H1 (cell line): ENCODE data around the gene SERPING1. TPM values are rescaled to one million over a fixed set of nuclear protein-coding genes. Genes with fewer than 3 reads are reported as not detected.

ENCODE experiments used
- CTCF ChIA-PET: fragments of 300-600 bp; sonication (Branson Sonifier 250); formaldehyde crosslinking; loops from one replicate; lab custom pipeline; 2021; ENCODE audit not compliant: partially characterized antibody; lab: Charles Lee
- POLR2A ChIA-PET: fragments of 300-600 bp; sonication (Branson Sonifier 250); formaldehyde crosslinking; loops from one replicate; lab custom pipeline; 2021; ENCODE audit warnings: inconsistent platforms; ENCODE audit not compliant: partially characterized antibody; lab: Charles Lee
- DNase-seq, 2 experiments: peaks; one replicate each; pipeline versions ENCODE4 v3.0.0 to v3.0.0-alpha.2; 2010 to 2022; ENCODE audit warnings: low spot score in 2 of 2, low read depth in 1 of 2, mixed read lengths in 1 of 2
- FAIRE-seq: peaks from 2 replicates; lab custom pipeline; 2011; peaks lifted over from hg19 to GRCh38; lab: Jason Lieb, UNC
- H2AFZ ChIP-seq: 2 replicates; pipeline ENCODE4 v1.8.1; 2012; ENCODE audit warnings: low read length, inconsistent platforms
- H2AK5ac ChIP-seq: 2 replicates; pipeline ENCODE4 v1.6.1; 2013; ENCODE audit warnings: low read depth, low read length
- H2BK120ac ChIP-seq: replicated peaks from 2 replicates; pipeline ENCODE3; 2013; ENCODE audit warnings: low read depth, low read length, inconsistent platforms
- H2BK12ac ChIP-seq: 2 replicates; pipeline ENCODE4 v1.6.1; 2013; ENCODE audit warnings: low read depth, low read length
- H2BK15ac ChIP-seq: 2 replicates; pipeline ENCODE4 v1.6.1; 2013; ENCODE audit warnings: low read length
- H2BK20ac ChIP-seq: 2 replicates; pipeline ENCODE4 v1.6.1; 2013; ENCODE audit warnings: low read length
- H2BK5ac ChIP-seq: 2 replicates; pipeline ENCODE4 v1.6.1; 2013; ENCODE audit warnings: low read depth, low read length
- H3K14ac ChIP-seq: 2 replicates; pipeline ENCODE4 v1.6.1; 2013; ENCODE audit warnings: inconsistent platforms; ENCODE audit not compliant: insufficient read length
- H3K18ac ChIP-seq: 2 replicates; pipeline ENCODE4 v1.6.1; 2013; ENCODE audit warnings: low read length; ENCODE audit errors: extremely low read depth
- H3K23ac ChIP-seq: 2 replicates; pipeline ENCODE4 v1.6.1; 2013; ENCODE audit warnings: inconsistent platforms; ENCODE audit not compliant: insufficient read length
- H3K23me2 ChIP-seq: 2 replicates; pipeline ENCODE4 v1.6.1; 2013; ENCODE audit warnings: low read depth, low read length
- H3K27ac ChIP-seq: 2 replicates; pipeline ENCODE4 v1.6.1; 2011; ENCODE audit warnings: low read depth, low read length, inconsistent platforms
- H3K27me3 ChIP-seq, 4 experiments: replicated peaks in 1 of 4; 1 replicate in 1 of 4; 2 replicates in 3 of 4; pipeline versions ENCODE4 v1.6.1 to v1.8.1; 2011 to 2013; ENCODE audit warnings: low read length in 3 of 4, mild to moderate bottlenecking in 3 of 4, inconsistent platforms in 2 of 4, mixed read lengths in 2 of 4, moderate library complexity in 1 of 4; ENCODE audit not compliant: control insufficient read depth in 3 of 4, insufficient read depth in 3 of 4; ENCODE audit errors: extremely low read depth in 1 of 4
- H3K36me3 ChIP-seq, 4 experiments: 2 replicates each; pipeline versions ENCODE4 v1.6.1 to v1.8.1; 2011 to 2013; ENCODE audit warnings: mild to moderate bottlenecking in 4 of 4, low read length in 3 of 4, moderate library complexity in 2 of 4, control low read depth in 1 of 4, inconsistent platforms in 1 of 4; ENCODE audit not compliant: insufficient read depth in 4 of 4, control insufficient read depth in 2 of 4
- H3K4ac ChIP-seq: replicated peaks from 2 replicates; pipeline ENCODE3; 2013; ENCODE audit warnings: low read length, low read depth, mixed read lengths, inconsistent platforms; ENCODE audit not compliant: insufficient read length
- H3K4me1 ChIP-seq, 4 experiments: replicated peaks in 1 of 4; 1 replicate in 1 of 4; 2 replicates in 3 of 4; pipeline versions ENCODE4 v1.6.1 to v1.8.1; 2011 to 2013; ENCODE audit warnings: low read length in 3 of 4, inconsistent platforms in 2 of 4, mixed read lengths in 1 of 4; ENCODE audit not compliant: insufficient read depth in 4 of 4, control insufficient read depth in 3 of 4
- H3K4me2 ChIP-seq, 2 experiments: 2 replicates each; pipeline versions ENCODE4 v1.6.1 to v1.8.1; 2011 to 2013; ENCODE audit warnings: low read depth in 2 of 2, low read length in 2 of 2, control low read depth in 1 of 2, inconsistent platforms in 1 of 2, mild to moderate bottlenecking in 1 of 2; ENCODE audit not compliant: insufficient read depth in 1 of 2
- H3K4me3 ChIP-seq, 4 experiments: fragments of 200-600, 300-600 bp in 1 of 4; sonication (generic), shearing (Covaris generic), sonication (Bioruptor Twin) in 1 of 4; 2 replicates each; pipeline versions ENCODE4 v1.5.1 to v1.8.1; 2011 to 2016; ENCODE audit warnings: low read length in 4 of 4, low read depth in 3 of 4, control low read depth in 2 of 4, inconsistent platforms in 2 of 4, mild to moderate bottlenecking in 2 of 4, mixed read lengths in 1 of 4, moderate library complexity in 1 of 4; ENCODE audit not compliant: insufficient read depth in 2 of 4; ENCODE audit errors: extremely low read depth in 1 of 4
- H3K56ac ChIP-seq: replicated peaks from 2 replicates; pipeline ENCODE3; 2013; ENCODE audit warnings: low read depth, mild to moderate bottlenecking, mixed read lengths, low read length, inconsistent platforms; ENCODE audit not compliant: insufficient read length
- H3K79me1 ChIP-seq: 2 replicates; pipeline ENCODE4 v1.6.1; 2013; ENCODE audit warnings: low read depth, low read length, control low read depth
- H3K79me2 ChIP-seq, 2 experiments: 2 replicates each; pipeline versions ENCODE4 v1.6.1 to v1.8.1; 2012 to 2013; ENCODE audit warnings: low read length in 2 of 2, mild to moderate bottlenecking in 2 of 2, inconsistent platforms in 1 of 2; ENCODE audit not compliant: insufficient read depth in 2 of 2, control insufficient read depth in 1 of 2
- H3K9ac ChIP-seq, 4 experiments: replicated peaks in 1 of 4; 1 replicate in 1 of 4; 2 replicates in 3 of 4; pipeline versions ENCODE4 v1.6.1 to v1.8.1; 2011 to 2013; ENCODE audit warnings: low read depth in 3 of 4, low read length in 3 of 4, control low read depth in 2 of 4, mild to moderate bottlenecking in 2 of 4, moderate library complexity in 2 of 4, inconsistent platforms in 1 of 4; ENCODE audit errors: extremely low read depth in 1 of 4
- H3K9me3 ChIP-seq, 2 experiments: 2 replicates each; pipeline versions ENCODE4 v1.6.1 to v1.8.1; 2012 to 2013; ENCODE audit warnings: mild to moderate bottlenecking in 2 of 2, moderate library complexity in 2 of 2, control low read depth in 1 of 2, inconsistent platforms in 1 of 2, low read depth in 1 of 2, low read length in 1 of 2, mixed read lengths in 1 of 2; ENCODE audit not compliant: insufficient read depth in 2 of 2
- H4K20me1 ChIP-seq, 2 experiments: replicated peaks in 1 of 2; 2 replicates each; pipeline versions ENCODE3 to v1.8.1; 2011 to 2013; ENCODE audit warnings: inconsistent platforms in 2 of 2, low read length in 2 of 2, mild to moderate bottlenecking in 1 of 2; ENCODE audit not compliant: insufficient read depth in 2 of 2, control insufficient read depth in 1 of 2
- H4K5ac ChIP-seq: 2 replicates; pipeline ENCODE4 v1.6.1; 2013; ENCODE audit warnings: low read length, low read depth, mixed read lengths, inconsistent platforms; ENCODE audit not compliant: insufficient read length
- H4K8ac ChIP-seq: 2 replicates; pipeline ENCODE4 v1.8.0; 2013; ENCODE audit warnings: mild to moderate bottlenecking, moderate library complexity, low read length, inconsistent platforms; ENCODE audit not compliant: insufficient read depth; ENCODE audit errors: extremely low read depth
- H4K91ac ChIP-seq: replicated peaks from 2 replicates; pipeline ENCODE3; 2013; ENCODE audit warnings: low read length, mixed read lengths, inconsistent platforms; ENCODE audit not compliant: insufficient read length
- ASH2L ChIP-seq: fragments of 200-600, 300-600 bp; sonication (generic); IDR thresholded peaks from one replicate; pipeline ENCODE4 v1.7.1; 2017; ENCODE audit warnings: low read length
- CEBPB ChIP-seq: IDR thresholded peaks from 2 replicates; pipeline ENCODE4 v1.6.1; 2012; ENCODE audit warnings: low read depth, low read length
- CTCF ChIP-seq, 3 experiments: IDR thresholded peaks; 1 replicate in 2 of 3; 2 replicates in 1 of 3; pipeline versions ENCODE4 v1.5.1 to v1.6.1; 2011; ENCODE audit warnings: low read length in 3 of 3, mild to moderate bottlenecking in 3 of 3, inconsistent platforms in 2 of 3, low read depth in 1 of 3, moderate library complexity in 1 of 3; ENCODE audit not compliant: insufficient read depth in 1 of 3; ENCODE audit errors: control extremely low read depth in 1 of 3
- EGR1 ChIP-seq: IDR thresholded peaks from 2 replicates; pipeline ENCODE4 v1.6.1; 2011; ENCODE audit warnings: low read depth, low read length, borderline replicate concordance
- EZH2 ChIP-seq: fragments of 200-600 bp; sonication (generic); IDR thresholded peaks from 2 replicates; pipeline ENCODE4 v1.7.1; 2012; ENCODE audit warnings: low read depth, mild to moderate bottlenecking, moderate library complexity, low read length, inconsistent platforms; ENCODE audit not compliant: severe bottlenecking
- GABPA ChIP-seq: IDR thresholded peaks from 2 replicates; pipeline ENCODE4 v1.6.1; 2011; ENCODE audit warnings: mild to moderate bottlenecking, low read length, moderate library complexity, borderline replicate concordance; ENCODE audit not compliant: insufficient read depth
- MAFK ChIP-seq: IDR thresholded peaks from 2 replicates; pipeline ENCODE4 v1.6.1; 2012; ENCODE audit warnings: low read depth, mild to moderate bottlenecking, improper control_type of control experiment, low read length
- RAD21 ChIP-seq, 2 experiments: IDR thresholded peaks in 1 of 2; conservative IDR thresholded peaks in 1 of 2; 2 replicates each; pipeline ENCODE4 v1.6.1; 2011; ENCODE audit warnings: low read depth in 2 of 2, low read length in 2 of 2, improper control_type of control experiment in 1 of 2, inconsistent platforms in 1 of 2, mild to moderate bottlenecking in 1 of 2, moderate library complexity in 1 of 2
- RXRA ChIP-seq: IDR thresholded peaks from 2 replicates; pipeline ENCODE4 v1.6.1; 2011; ENCODE audit warnings: low read depth, mild to moderate bottlenecking, low read length, moderate library complexity; ENCODE audit not compliant: insufficient read depth
- SP2 ChIP-seq: IDR thresholded peaks from 2 replicates; pipeline ENCODE4 v1.6.1; 2012; ENCODE audit warnings: mild to moderate bottlenecking, low read length, inconsistent platforms
- WGBS, 2 experiments: shearing (Covaris generic) in 1 of 2; methylation state at CpG; one replicate each; pipeline versions ENCODE4 v1.1.6 to v1.1.7; 2013 to 2015; ENCODE audit warnings: low lambda C conversion rate in 2 of 2, mixed read lengths in 2 of 2, inconsistent platforms in 1 of 2, low coverage in 1 of 2, missing lambda C conversion rate in 1 of 2; ENCODE audit not compliant: insufficient replicate concordance in 2 of 2, insufficient coverage in 1 of 2, insufficient read length in 1 of 2; ENCODE audit errors: extremely low coverage in 1 of 2, missing lambda C conversion rate in 1 of 2; 5-methylcytosine and 5-hydroxymethylcytosine counted together
- polyA plus RNA-seq, 7 experiments: library from polyadenylated mRNA; depleted of rRNA in 3 of 7; stranded (reverse) in 5 of 7; unstranded in 2 of 7; fragments of >200 nt in 5 of 7; fragments of 200-250 nt in 2 of 7; gene quantifications; 1 replicate in 5 of 7; 2 replicates in 1 of 7; 4 replicates in 1 of 7; pipeline versions ENCODE4 v1.2.1 to v1.2.3, GENCODE V29; 2011 to 2013; ENCODE audit warnings: missing spikeins in 2 of 7, mixed read lengths in 2 of 7
- total RNA-seq: library from RNA; stranded (reverse); fragmentation: NEBNext Ultra II Directional; extraction: Animal tissue kit (Norgen Biotek cat#: 25700); gene quantifications from 2 replicates; pipeline ENCODE4 v1.2.1, GENCODE V29; 2021

The SERPING1 gene
- total and polyA plus RNA-seq, 2 of the 8 experiments (the other 6 are each of a cell fraction or from before 2014, with no cell fraction given), result 50.9 to 54.8 TPM

- CTCF ChIA-PET, result interaction anchor here (0.9 to 1.4 kb wide), 3 partner anchors 34 to 56 kb away, joined by 3 to 6 read pairs (median 3); no protein-coding TSS in a partner anchor
- POLR2A ChIA-PET, result interaction anchor here (1.4 to 51.1 kb wide), 2 partner anchors 11 to 56 kb away, joined by 3 to 1546 read pairs; partner anchors contain the start of genes CLP1 and YPEL4
- TF ChIP-seq MAFK, result no peak
- TF ChIP-seq EGR1, result no peak
- TF ChIP-seq SP2, result no peak
- TF ChIP-seq EZH2, result no peak
- no peak for TF ChIP-seq ASH2L
- no peak for TF ChIP-seq GABPA
- no peak for TF ChIP-seq RXRA
- no peak for TF ChIP-seq CEBPB
- TF ChIP-seq CTCF (IDR thresholded peaks at IDR 0.05; ENCODE audit: control extremely low read depth in 1 of 3, insufficient read depth in 1 of 3, low read depth in 1 of 3, low read length in 3 of 3), result no peak
- no peak for TF ChIP-seq RAD21 (IDR thresholded peaks at IDR 0.05 in 1 of 2, conservative IDR thresholded peaks at IDR 0.05 in 1 of 2; ENCODE audit: low read depth in 2 of 2, low read length in 2 of 2)
These were observed 9.3 kb upstream of the SERPING1 start for GRCh38 chr11:57588046-57588710.

More at GRCh38 chr11:57588046-57588710, 9.3 kb upstream of the SERPING1 start:
- H3K27me3 ChIP-seq, result no peaks in the 10 kb centered on the region
- H3K79me2 ChIP-seq, result no peaks in the 10 kb centered on the region
- no peak overlapping the region for H3K56ac ChIP-seq
- H3K79me1 ChIP-seq, result no peaks in the 10 kb centered on the region
- no peaks in the 10 kb centered on the region for H3K36me3 ChIP-seq
- no peak overlapping the region for H3K23ac ChIP-seq
- H3K27ac ChIP-seq, result no peak overlapping the region
- H3K4me2 ChIP-seq, result no peak overlapping the region
- no peak overlapping the region for H2AK5ac ChIP-seq
- DNase-seq, result no peak
- no peaks in the 10 kb centered on the region for H3K4me1 ChIP-seq
- H2AFZ ChIP-seq, result no peak overlapping the region
- H3K4me3 ChIP-seq, result no peak overlapping the region
- no peak overlapping the region for H3K9ac ChIP-seq
- no peak overlapping the region for H3K18ac ChIP-seq
- no peak overlapping the region for H2BK12ac ChIP-seq
- WGBS, 2 experiments, result 85% methylated on average over 3 of the region's 3 CpGs; no CpG with 5 or more reads in 1 of the 2 experiments
- no peak for FAIRE-seq
- no peaks in the 10 kb centered on the region for H4K20me1 ChIP-seq
- H3K4ac ChIP-seq, result no peak overlapping the region
- H2BK15ac ChIP-seq, result no peak overlapping the region
- H2BK5ac ChIP-seq, result no peak overlapping the region
- H2BK120ac ChIP-seq, result no peak overlapping the region
- H3K14ac ChIP-seq, result no peak overlapping the region
- H4K8ac ChIP-seq, result no peak overlapping the region
- H3K23me2 ChIP-seq, result no peaks in the 10 kb centered on the region; the same call in 1 of the 2 replicates
- no peak overlapping the region for H4K5ac ChIP-seq
- H2BK20ac ChIP-seq, result no peak overlapping the region
- H4K91ac ChIP-seq, result no peak overlapping the region
- H3K9me3 ChIP-seq, result no peaks in the 10 kb centered on the region
